Inflammatory macrophage treated with lipopolysaccharide for 4 hours (primary cell): ENCODE measurements around the gene TCF3.
"Not testable (repeated sequence)": the region's sequence is repeated elsewhere in the genome, so short reads cannot be mapped to it uniquely, and the experiment has no call there.

ENCODE experiments used
- DNase-seq: peaks from one replicate; pipeline ENCODE4 v3.0.0-alpha.2; 2020

Gene TCF3

GRCh38 chr19:1650650-1651567 is 1.5 kb downstream of the TCF3 start:
- peak; percentile 8 for DNase-seq

- DNase-seq, result no peak
Measured at GRCh38 chr19:1649706-1650649, 2.4 kb downstream of the TCF3 start.

- no peak for DNase-seq
Measured at GRCh38 chr19:1648920-1649541, 3.4 kb downstream of the TCF3 start.

- DNase-seq, result no peak
Measured at GRCh38 chr19:1648459-1648849, 4.0 kb downstream of the TCF3 start.

GRCh38 chr19:1647501-1648458 is 4.6 kb downstream of the TCF3 start:
- no peak for DNase-seq

GRCh38 chr19:1646659-1647453 is 5.6 kb downstream of the TCF3 start:
- no peak for DNase-seq

DNA sequence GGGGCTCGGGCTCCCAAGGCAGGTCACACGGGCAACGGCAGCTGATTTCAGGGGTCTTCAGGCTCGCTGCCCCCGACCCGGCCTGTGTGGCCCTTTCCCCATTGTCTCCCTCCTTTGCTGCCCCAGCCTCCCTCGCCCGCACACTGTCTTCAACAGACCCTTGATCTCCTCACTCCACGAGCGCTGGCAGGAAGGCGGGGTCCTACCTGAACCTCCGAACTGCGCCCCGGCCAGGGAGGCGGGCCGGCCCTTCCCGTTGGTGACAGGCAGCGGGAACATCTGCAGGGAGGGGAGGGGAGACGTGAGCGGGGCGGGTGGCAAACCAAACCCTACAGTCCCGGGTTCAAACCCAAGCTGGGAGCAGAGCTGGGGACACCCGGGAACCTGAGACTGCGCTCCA is 6.3 kb downstream of the TCF3 start:
- DNase-seq, result no peak

DNA sequence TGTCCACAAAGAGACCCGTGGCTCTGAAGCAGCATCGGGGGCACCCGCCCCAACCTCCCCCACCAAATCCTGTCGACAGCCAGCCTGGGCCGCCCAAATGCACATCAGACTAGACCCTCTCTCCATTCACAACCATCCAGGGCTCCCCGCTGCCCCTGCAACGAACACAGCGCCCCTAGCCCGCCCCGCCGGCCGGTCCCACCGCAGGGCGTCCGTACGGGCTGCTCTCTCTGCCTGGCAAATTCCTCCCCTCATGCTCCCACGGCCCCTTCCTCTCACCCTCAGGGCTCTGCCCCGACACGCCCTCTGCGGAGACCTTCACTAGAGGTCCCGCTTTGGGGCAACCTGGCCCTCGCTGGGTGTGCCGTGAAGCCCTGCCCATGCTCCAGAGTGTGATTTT is 7.1 kb downstream of the TCF3 start:
- no peak for DNase-seq

DNA sequence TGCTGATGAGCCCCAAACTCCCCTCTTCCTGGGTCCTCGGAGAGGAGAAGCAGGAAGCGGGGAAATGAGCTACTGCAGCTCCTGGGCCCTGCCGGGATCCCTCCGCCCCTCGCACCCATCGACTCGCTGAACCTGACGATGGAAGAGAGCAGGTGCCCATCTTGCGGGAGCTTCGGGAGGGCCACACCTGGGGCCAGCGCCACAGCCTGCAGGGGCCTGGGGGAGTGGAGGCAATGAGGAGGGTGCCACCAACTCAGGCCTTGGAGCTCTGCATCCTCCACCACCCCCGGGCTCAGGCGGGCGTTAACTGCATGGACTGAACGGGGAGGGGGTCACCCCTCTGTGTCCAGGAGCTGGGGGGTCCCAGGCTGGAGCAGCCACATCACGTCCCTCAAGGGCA is 8.3 kb downstream of the TCF3 start:
- no peak for DNase-seq

- DNase-seq, result not testable (repeated sequence)
Measured at GRCh38 chr19:1640893-1641448, 11.4 kb downstream of the TCF3 start.

DNA sequence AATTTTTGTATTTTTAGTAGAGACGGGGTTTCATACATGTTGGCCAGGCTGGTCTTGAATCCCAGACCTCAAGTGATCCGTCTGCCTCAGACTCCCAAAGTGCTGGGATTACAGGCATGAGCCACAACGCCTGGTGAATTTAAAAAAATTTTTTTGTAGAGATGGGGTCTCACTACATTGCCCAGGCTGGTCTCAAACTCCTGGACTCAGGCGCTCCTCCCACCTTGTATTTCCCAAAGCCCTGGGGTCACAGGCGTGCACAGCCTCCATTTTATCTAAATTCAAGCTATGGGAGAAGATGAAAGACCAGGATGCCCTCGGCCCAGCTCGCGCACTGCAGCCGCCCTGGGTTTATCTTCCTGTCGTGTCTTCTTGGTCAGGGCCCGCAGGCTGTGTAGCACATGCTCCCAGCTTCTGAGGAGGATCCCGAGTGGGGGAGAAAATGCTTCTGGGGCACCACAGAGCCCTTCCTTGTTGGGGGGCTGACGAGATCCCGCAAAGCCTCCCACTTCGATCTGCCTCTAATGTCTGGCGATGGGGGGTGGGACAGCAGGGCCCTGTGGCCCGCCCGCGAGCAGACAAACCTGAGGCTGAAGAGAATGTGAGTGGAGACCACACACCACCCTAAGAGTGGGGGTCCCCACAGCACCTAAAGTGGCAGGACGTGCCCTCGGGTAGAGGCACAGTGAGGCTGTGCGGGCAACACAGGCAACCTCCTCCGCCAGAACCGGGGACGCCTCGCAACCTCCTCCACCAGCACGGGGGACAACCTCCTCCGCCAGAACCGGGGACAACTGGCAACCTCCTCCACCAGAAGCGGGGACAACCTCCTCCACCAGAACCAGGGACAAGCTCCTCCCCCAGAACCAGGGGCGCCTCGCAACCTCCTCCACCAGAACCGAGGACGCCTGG is 15.8 kb downstream of the TCF3 start:
- DNase-seq, result no peak

GRCh38 chr19:1634938-1635243 is 17.5 kb downstream of the TCF3 start:
- no peak for DNase-seq

GRCh38 chr19:1634242-1634937 is 18.0 kb downstream of the TCF3 start:
- DNase-seq, result no peak

DNA sequence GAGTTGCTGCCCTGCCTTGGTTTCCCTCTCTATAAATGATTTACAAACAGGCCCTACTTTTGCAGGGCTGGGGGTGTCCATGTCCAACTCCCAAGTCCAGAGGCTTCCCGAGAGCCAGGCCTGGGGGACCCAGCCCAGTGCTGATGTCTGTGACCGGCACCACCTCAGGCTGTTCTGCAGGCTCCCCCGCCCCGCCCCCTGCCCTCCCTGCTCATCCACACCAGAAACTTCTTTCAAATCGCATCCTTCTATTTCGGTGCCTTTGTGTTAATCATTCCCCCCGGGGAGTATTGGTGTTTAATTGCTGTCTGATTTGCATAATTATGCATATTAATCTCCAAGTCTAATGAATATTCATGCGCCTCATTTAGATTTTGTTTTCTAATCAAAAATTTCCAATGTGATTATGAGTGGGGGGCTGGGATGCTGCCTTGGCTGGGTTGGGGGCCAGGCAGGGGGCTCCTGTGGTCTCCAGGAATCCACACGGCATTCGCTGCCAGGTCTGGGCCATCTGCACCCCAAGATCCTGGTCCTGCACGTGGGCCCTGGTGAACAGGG is 19.1 kb downstream of the TCF3 start:
- no peak for DNase-seq

DNA sequence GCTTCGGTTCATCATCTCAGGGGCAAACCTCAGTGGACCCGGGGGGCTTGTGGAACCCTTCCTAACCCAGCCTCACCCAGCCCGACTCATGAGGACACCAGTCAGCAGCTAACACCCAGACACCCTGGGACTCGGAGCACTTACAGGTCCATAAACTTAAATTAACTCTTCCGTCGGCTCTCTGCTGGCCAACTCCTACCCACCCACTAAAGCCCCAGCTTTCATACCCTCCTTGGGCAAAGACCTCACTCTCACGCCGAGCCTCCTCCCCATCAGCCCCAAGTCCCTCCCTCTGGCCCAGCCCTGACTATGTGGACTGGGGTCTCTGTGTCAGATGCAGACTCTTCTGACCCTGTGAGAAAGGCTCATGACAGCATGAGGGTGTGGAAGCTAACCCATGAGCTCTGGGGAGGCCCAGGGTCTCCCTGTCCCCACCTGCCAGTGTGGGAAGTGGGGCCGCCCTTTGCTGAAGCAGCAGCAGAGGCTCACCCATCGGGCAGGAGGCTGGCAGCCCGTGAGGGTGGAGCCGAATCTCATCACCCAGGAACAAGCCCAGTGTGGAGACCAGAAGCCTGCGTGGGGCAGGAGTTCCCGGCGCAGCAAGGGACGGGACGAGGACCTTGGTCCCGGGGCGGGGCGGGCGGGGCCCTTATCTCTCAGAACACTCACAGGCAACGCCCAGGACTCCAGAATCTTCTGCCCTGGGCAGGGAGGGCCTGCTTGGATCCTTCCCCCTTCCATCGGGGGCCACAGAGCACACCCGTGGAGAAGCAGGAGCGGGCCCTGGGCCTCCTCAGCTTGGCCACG is 19.8 kb downstream of the TCF3 start:
- DNase-seq, result no peak

- no peak for DNase-seq
Measured at GRCh38 chr19:1631557-1632100, 20.8 kb downstream of the TCF3 start.

DNA sequence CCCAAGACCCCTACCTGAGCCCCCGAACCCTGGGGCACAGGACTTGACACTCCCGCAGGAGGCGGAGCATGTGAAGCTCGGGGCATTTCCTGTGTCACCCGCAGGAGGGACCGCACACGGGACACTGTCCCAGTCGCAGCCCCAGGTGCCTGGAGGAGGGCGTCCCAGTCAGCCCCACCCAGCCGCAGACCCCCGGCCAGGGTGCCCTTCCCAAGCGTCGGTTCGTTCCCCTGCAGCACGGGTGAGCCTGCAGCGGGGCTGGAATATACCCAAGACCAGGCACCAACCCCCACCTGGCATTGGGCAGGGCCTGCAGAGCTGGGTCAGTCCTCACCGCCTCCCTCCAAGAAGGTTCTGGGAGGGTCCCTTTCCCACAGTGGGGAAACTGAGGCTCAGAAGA is 21.6 kb downstream of the TCF3 start:
- DNase-seq, result no peak

DNA sequence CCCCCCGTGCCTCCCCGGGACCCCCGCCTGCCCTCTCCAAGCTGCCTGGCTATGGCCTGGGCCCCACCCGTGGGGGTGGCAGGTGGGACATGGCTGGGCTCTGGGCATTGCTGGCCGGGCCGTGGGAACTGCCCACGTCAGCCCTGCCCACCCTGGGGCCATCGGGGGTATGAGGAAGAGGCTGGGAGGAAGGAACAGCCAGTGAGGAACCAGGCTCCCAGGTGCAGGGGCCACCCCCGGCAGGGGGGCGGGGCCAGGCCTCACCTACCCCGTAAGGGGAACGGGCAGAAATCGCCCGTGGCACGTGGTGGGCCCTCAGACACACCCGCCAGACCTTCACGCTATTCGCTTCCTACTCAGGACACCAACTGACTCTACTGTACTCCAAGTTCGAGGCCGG is 22.4 kb downstream of the TCF3 start:
- DNase-seq, result no peak
